ENCODE results near the gene NSG1.
"Not testable (repeated sequence)": the region's sequence is repeated elsewhere in the genome, so short reads cannot be mapped to it uniquely, and the experiment has no call there.

The NSG1 gene

GRCh38 chr4:4416981-4417380, 30.1 kb downstream of the NSG1 start:
- DNase-seq (ENCODE audit: low read depth) = no peak

GRCh38 chr4:4417886-4418285, 31.0 kb downstream of the NSG1 start:
- no peak for DNase-seq (ENCODE audit: low read depth)

- DNase-seq (ENCODE audit: low read depth) = no peak
These were observed 31.9 kb downstream of the NSG1 start for GRCh38 chr4:4418676-4419390.

GRCh38 chr4:4419896-4420295, 33.0 kb downstream of the NSG1 start:
- DNase-seq (ENCODE audit: low read depth) = no peak

- DNase-seq (ENCODE audit: low read depth) = no peak
These were observed 33.5 kb downstream of the NSG1 start for GRCh38 chr4:4420421-4420820.

- no peak for DNase-seq (ENCODE audit: low read depth)
These were observed 34.5 kb downstream of the NSG1 start for GRCh38 chr4:4421356-4421755.

GRCh38 chr4:4422117-4422516, 35.2 kb downstream of the NSG1 start:
- not testable (repeated sequence) for DNase-seq (ENCODE audit: low read depth)

GRCh38 chr4:4422856-4423499, 36.1 kb downstream of the NSG1 start:
- no peak for DNase-seq (ENCODE audit: low read depth)

GRCh38 chr4:4423706-4424498, 37.0 kb downstream of the NSG1 start:
- no peak for DNase-seq (ENCODE audit: low read depth)

GRCh38 chr4:4424499-4425115, 37.7 kb downstream of the NSG1 start:
- DNase-seq (ENCODE audit: low read depth) = no peak

GRCh38 chr4:4425119-4425690, 38.3 kb downstream of the NSG1 start:
- no peak for DNase-seq (ENCODE audit: low read depth)

- no peak for DNase-seq (ENCODE audit: low read depth)
These were observed 38.8 kb downstream of the NSG1 start for GRCh38 chr4:4425696-4426095.

GRCh38 chr4:4426511-4427120, 39.7 kb downstream of the NSG1 start:
- DNase-seq (ENCODE audit: low read depth) = no peak

GRCh38 chr4:4427121-4427870, 40.4 kb downstream of the NSG1 start:
- DNase-seq (ENCODE audit: low read depth) = no peak

- no peak for DNase-seq (ENCODE audit: low read depth)
These were observed 41.0 kb downstream of the NSG1 start for GRCh38 chr4:4427886-4428285.

- no peak for DNase-seq (ENCODE audit: low read depth)
These were observed 42.3 kb downstream of the NSG1 start for GRCh38 chr4:4428966-4429875.

GRCh38 chr4:4430492-4431195, 43.7 kb downstream of the NSG1 start:
- peak; percentile 28 for DNase-seq (ENCODE audit: low read depth)

GRCh38 chr4:4432341-4433125, 45.6 kb downstream of the NSG1 start:
- DNase-seq (ENCODE audit: low read depth) = no peak

- DNase-seq (ENCODE audit: low read depth) = no peak
These were observed 47.0 kb downstream of the NSG1 start for GRCh38 chr4:4433941-4434340.

Data from activated gamma-delta T cell treated with anti-CD3 and anti-CD28 coated beads, Interleukin-2, amount 50 U/mL, for 16 hours (primary cell).